Hepatocyte (in vitro differentiated cells): Measurements from ENCODE around the gene RUFY4. TPM values are rescaled to one million over a fixed set of nuclear protein-coding genes. Genes with fewer than 3 reads are reported as not detected.

ENCODE experiments used
- DNase-seq: peaks from one replicate; pipeline ENCODE4 v3.0.0-alpha.2; 2016; ENCODE audit warnings: low spot score
- H2AFZ ChIP-seq: fragments of 200-600 bp; sonication (generic); 2 replicates; pipeline ENCODE4 v1.6.0; 2016; ENCODE audit warnings: antibody characterized with exemption, mild to moderate bottlenecking
- H3K27ac ChIP-seq: fragments of 200-600 bp; sonication (generic); 2 replicates; pipeline ENCODE4 v1.5.1; 2016; ENCODE audit warnings: mild to moderate bottlenecking
- H3K27me3 ChIP-seq: fragments of 200-600 bp; sonication (generic); 2 replicates; pipeline ENCODE4 v1.6.1; 2016
- H3K36me3 ChIP-seq: fragments of 200-600 bp; sonication (generic); replicated peaks from 2 replicates; pipeline ENCODE4 v1.5.1; 2016; ENCODE audit warnings: low read depth; ENCODE audit not compliant: insufficient read depth
- H3K4me1 ChIP-seq: fragments of 200-600 bp; sonication (generic); 2 replicates; pipeline ENCODE4 v1.5.1; 2016; ENCODE audit warnings: mild to moderate bottlenecking, moderate library complexity; ENCODE audit not compliant: insufficient read depth
- H3K4me2 ChIP-seq: fragments of 200-600 bp; sonication (generic); 2 replicates; pipeline ENCODE4 v1.6.0; 2016
- H3K4me3 ChIP-seq: fragments of 200-600 bp; sonication (generic); 2 replicates; pipeline ENCODE4 v1.5.1; 2016; ENCODE audit warnings: mild to moderate bottlenecking
- H3K79me2 ChIP-seq: fragments of 200-600 bp; sonication (generic); 2 replicates; pipeline ENCODE4 v1.6.0; 2017; ENCODE audit warnings: mild to moderate bottlenecking
- H3K9me2 ChIP-seq: fragments of 200-600 bp; sonication (generic); replicated peaks from 2 replicates; pipeline ENCODE4 v1.6.0; 2017; ENCODE audit warnings: mild to moderate bottlenecking; ENCODE audit not compliant: insufficient read depth
- H3K9me3 ChIP-seq: fragments of 200-600 bp; sonication (generic); 2 replicates; pipeline ENCODE4 v1.5.1; 2016; ENCODE audit warnings: low read depth, mild to moderate bottlenecking
- H4K20me1 ChIP-seq: fragments of 200-600 bp; sonication (generic); 2 replicates; pipeline ENCODE4 v1.6.0; 2016; ENCODE audit warnings: mild to moderate bottlenecking; ENCODE audit not compliant: insufficient read depth, poor library complexity, severe bottlenecking
- EZH2 ChIP-seq: fragments of 200-600 bp; sonication (generic); IDR thresholded peaks from 2 replicates; pipeline ENCODE4 v1.6.1; 2016; ENCODE audit warnings: antibody characterized with exemption, mild to moderate bottlenecking, borderline replicate concordance
- EZH2phosphoT487 ChIP-seq: fragments of 200-600 bp; sonication (generic); IDR thresholded peaks from one replicate; pipeline ENCODE4 v1.6.1; 2018; ENCODE audit warnings: antibody characterized with exemption, mild to moderate bottlenecking, low read depth, moderate library complexity; ENCODE audit not compliant: unreplicated experiment, severe bottlenecking
- WGBS: methylation state at CpG from one replicate; pipeline ENCODE4 v1.1.6; 2016; ENCODE audit warnings: low lambda C conversion rate; ENCODE audit errors: missing lambda C conversion rate; 5-methylcytosine and 5-hydroxymethylcytosine counted together
- polyA plus RNA-seq: library from polyadenylated mRNA; unstranded; fragments of >200 nt; fragmentation: Nextera tagmentation; extraction: Ambion mirVana; gene quantifications from 2 replicates; pipeline ENCODE4 v1.2.1, GENCODE V29; 2016
- total RNA-seq: library from RNA; depleted of rRNA; stranded (reverse); fragments of >200 nt; gene quantifications from 2 replicates; pipeline ENCODE4 v1.2.3, GENCODE V29; 2014
- TF ChIP-seq, protein P1 (sequence below): fragments of 200-600 bp; sonication (generic); IDR thresholded peaks from 2 replicates; pipeline ENCODE4 v1.5.1; 2016; ENCODE audit warnings: antibody characterized with exemption, mild to moderate bottlenecking; ENCODE audit not compliant: poor library complexity

Gene RUFY4
- total and polyA plus RNA-seq, 2 experiments from 2014 or later = 0.10 to 1.5 TPM

DNA sequence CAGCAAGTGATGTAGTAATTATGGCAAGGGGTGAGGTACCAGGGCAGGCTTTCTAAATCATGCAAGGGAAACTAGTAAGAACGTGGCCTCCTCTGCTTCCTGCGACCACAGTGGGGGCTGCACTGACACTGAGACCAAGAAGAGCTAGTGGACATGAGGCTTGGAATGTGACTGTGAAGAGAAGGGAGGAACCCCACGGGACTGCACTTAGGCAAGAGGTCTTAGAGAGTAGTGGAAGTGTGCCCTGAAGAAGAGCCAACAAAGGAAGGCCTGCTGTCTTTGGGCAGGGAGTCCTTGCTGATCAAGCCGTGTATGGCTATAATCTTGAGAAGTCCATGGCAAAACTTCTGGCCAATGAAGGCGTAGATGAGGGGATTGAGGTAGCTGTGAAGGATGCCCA, 8.9 kb upstream of the RUFY4 start:
- TF ChIP-seq, protein P1, sequence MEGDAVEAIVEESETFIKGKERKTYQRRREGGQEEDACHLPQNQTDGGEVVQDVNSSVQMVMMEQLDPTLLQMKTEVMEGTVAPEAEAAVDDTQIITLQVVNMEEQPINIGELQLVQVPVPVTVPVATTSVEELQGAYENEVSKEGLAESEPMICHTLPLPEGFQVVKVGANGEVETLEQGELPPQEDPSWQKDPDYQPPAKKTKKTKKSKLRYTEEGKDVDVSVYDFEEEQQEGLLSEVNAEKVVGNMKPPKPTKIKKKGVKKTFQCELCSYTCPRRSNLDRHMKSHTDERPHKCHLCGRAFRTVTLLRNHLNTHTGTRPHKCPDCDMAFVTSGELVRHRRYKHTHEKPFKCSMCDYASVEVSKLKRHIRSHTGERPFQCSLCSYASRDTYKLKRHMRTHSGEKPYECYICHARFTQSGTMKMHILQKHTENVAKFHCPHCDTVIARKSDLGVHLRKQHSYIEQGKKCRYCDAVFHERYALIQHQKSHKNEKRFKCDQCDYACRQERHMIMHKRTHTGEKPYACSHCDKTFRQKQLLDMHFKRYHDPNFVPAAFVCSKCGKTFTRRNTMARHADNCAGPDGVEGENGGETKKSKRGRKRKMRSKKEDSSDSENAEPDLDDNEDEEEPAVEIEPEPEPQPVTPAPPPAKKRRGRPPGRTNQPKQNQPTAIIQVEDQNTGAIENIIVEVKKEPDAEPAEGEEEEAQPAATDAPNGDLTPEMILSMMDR = no peak
- TF ChIP-seq EZH2 = no peak
- TF ChIP-seq EZH2phosphoT487 = no peak
- H3K4me1 ChIP-seq = no peaks in the 10 kb centered on the region
- 82% methylated on average over 5 of the region's 5 CpGs for WGBS

DNA sequence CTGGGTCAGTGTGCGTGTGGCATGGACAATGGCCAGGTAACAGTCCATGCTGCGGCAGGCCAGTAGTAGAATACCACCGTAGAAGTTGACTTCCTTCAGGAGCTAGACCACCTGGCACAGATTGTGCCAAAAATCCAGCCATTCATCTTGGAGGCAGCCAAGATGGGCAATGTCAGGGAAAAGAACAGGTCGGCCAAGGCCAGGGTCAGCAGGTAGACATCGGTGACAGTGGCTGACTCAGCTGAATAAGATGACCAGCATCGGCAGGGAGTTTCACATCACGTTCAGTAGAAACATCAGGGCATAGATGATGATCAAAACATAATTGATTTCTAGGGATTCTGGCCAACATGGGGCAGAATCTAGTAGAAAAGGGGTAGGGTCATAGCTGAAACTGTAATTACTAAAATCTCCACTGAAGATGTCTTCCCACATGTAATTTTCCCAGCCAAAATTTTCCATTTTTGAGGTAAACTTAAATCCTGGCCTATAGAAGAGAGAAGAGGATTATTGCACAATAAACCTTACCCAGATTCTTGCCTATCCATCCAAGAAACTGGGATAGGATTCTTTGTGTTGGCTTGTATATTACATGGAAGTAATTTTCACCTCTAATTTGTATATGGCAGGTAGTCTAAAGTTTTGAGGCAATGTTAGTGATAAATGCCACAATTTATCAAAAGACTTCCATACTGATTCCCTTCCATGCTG, 7.9 kb upstream of the RUFY4 start:
- TF ChIP-seq EZH2 (no peak), EZH2phosphoT487 (no peak)
- TF ChIP-seq, protein P1 = no peak
- Histone ChIP-seq H3K9me2 (no peaks in the 10 kb centered on the region), H4K20me1 (no peaks in the 10 kb centered on the region), H3K4me3 (no peak overlapping the region), H3K27me3 (peaks cover 9% of the 10 kb centered on the region), H3K4me1 (no peaks in the 10 kb centered on the region), H2AFZ (no peak overlapping the region), H3K36me3 (no peaks in the 10 kb centered on the region), H3K79me2 (no peaks in the 10 kb centered on the region), H3K4me2 (no peak overlapping the region), H3K9me3 (no peaks in the 10 kb centered on the region), H3K27ac (no peak overlapping the region)
- DNase-seq = no peak
- WGBS = 95% methylated on average over 7 of the region's 7 CpGs

More for the DNA sequence above, 8.9 kb upstream of the RUFY4 start:
- Histone ChIP-seq H3K79me2 (no peaks in the 10 kb centered on the region), H3K9me2 (no peaks in the 10 kb centered on the region), H4K20me1 (no peaks in the 10 kb centered on the region), H3K4me3 (no peak overlapping the region), H3K4me2 (no peak overlapping the region), H3K9me3 (no peaks in the 10 kb centered on the region), H3K27me3 (peaks cover 9% of the 10 kb centered on the region), H3K27ac (no peak overlapping the region), H3K36me3 (no peaks in the 10 kb centered on the region), H2AFZ (no peak overlapping the region)
- DNase-seq = no peak

DNA sequence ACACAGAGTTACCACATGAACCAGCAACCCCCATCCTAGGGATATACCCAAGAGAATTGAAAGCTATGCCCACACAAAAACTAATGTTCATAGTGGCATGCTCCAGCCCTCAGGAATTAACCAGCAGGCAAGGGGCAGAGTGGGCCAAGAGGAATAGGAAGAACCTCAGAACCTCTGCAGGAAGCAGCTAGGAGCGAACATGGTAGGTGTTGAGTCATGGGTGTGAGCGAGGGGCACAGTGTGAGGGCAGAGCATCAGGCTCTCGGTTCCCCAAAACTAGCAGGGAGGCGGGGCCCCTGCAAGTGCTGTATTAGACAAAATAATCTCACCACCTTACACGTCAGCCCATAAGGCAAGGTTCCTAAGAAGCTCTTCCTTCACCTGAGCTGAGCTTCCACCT, 5.6 kb upstream of the RUFY4 start:
- Histone ChIP-seq H3K9me2 (no peaks in the 10 kb centered on the region), H3K4me2 (no peak overlapping the region), H3K4me1 (no peaks in the 10 kb centered on the region), H4K20me1 (no peaks in the 10 kb centered on the region), H3K36me3 (no peaks in the 10 kb centered on the region), H3K27ac (no peak overlapping the region), H3K79me2 (no peaks in the 10 kb centered on the region), H3K4me3 (no peak overlapping the region), H2AFZ (no peak overlapping the region), H3K27me3 (no peaks in the 10 kb centered on the region), H3K9me3 (no peaks in the 10 kb centered on the region)
- TF ChIP-seq, protein P1 = no peak
- TF ChIP-seq EZH2phosphoT487 = no peak
- TF ChIP-seq EZH2 = no peak
- WGBS = 85% methylated on average over 5 of the region's 5 CpGs
- no peak for DNase-seq
